ENCODE measurements around the gene SNRPD2.
"Not testable (repeated sequence)": the region's sequence is repeated elsewhere in the genome, so short reads cannot be mapped to it uniquely, and the experiment has no call there.

Gene SNRPD2

DNA sequence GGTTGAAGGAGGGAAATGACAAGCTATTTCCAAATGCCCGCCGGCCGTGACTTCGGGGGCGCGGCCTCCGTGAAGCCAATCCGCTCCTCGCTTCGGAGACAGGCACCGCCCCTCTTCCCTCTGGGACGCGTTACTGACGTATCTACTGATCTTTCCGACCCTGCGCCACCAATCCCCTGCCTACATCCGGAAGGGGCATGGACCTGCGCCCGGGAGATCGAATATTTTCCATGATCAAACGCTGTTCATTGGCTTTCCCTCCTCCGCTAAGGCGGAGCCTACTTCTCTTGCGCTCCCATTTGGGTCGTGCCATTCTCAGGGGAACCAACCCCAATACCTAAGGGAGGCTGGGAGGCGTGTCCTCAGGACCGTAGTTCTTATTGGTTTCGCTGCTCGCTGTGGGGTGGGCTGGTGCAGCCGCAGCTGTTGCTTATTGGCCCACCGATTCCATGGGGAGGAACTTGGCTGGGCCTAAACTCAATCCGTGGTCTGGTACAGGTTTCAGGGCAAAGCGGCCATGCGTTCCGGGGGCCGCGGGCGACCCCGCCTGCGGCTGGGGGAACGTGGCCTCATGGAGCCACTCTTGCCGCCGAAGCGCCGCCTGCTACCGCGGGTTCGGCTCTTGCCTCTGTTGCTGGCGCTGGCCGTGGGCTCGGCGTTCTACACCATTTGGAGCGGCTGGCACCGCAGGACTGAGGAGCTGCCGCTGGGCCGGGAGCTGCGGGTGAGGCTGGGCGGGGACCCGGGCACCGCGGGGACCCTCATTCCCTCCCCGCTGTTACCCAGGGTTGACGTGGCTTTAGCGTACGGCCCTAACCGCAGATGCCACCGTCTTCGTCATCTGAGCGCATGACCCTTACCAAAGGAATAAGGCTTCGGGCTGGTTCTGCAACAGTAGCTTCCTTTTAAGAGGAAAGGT is 693 bp upstream of the SNRPD2 start, which contains the start of gene QPCTL:
Gene QPCTL, plus strand, starts transcription at position 480 of the 919 bp plus-strand sequence. Its CDS starts 38 bp downstream, at position 518.
- Histone ChIP-seq H3K4me1 (ENCODE audit: insufficient read depth, low read length) (peaks cover 3% of the 10 kb centered on the region), H3K4me3 (ENCODE audit: low read length) (peak within 1 kb of the TSS; percentile 96), H3K27ac (ENCODE audit: low read length) (peak within 1 kb of the TSS; percentile 70), H3K36me3 (ENCODE audit: insufficient read depth, low read depth, low read length) (peaks cover 43% of the 10 kb centered on the region), H3K9ac (ENCODE audit: low read depth, low read length) (peak within 1 kb of the TSS; percentile 98), H3K27me3 (ENCODE audit: insufficient read depth, low read length) (no peaks in the 10 kb centered on the region), H3K9me3 (ENCODE audit: insufficient read depth, low read depth, low read length) (no peaks in the 10 kb centered on the region)

- H3K27ac ChIP-seq (ENCODE audit: low read length), result no peak overlapping the region
- peaks cover 3% of the 10 kb centered on the region for H3K4me1 ChIP-seq (ENCODE audit: insufficient read depth, low read length)
- no peaks in the 10 kb centered on the region for H3K9me3 ChIP-seq (ENCODE audit: insufficient read depth, low read depth, low read length)
- H3K27me3 ChIP-seq (ENCODE audit: insufficient read depth, low read length), result no peaks in the 10 kb centered on the region
- peaks cover 53% of the 10 kb centered on the region for H3K36me3 ChIP-seq (ENCODE audit: insufficient read depth, low read depth, low read length)
- H3K9ac ChIP-seq (ENCODE audit: low read depth, low read length), result no peak overlapping the region
- no peak overlapping the region for H3K4me3 ChIP-seq (ENCODE audit: low read length)
Observed at GRCh38 chr19:45687599-45687998, 4.2 kb downstream of the SNRPD2 start.

- not testable (repeated sequence) for H3K27ac ChIP-seq (ENCODE audit: low read length); H3K9me3 ChIP-seq (ENCODE audit: insufficient read depth, low read depth, low read length); H3K9ac ChIP-seq (ENCODE audit: low read depth, low read length); H3K4me3 ChIP-seq (ENCODE audit: low read length); H3K27me3 ChIP-seq (ENCODE audit: insufficient read depth, low read length); H3K4me1 ChIP-seq (ENCODE audit: insufficient read depth, low read length)
- peaks cover 53% of the 10 kb centered on the region for H3K36me3 ChIP-seq (ENCODE audit: insufficient read depth, low read depth, low read length)
Observed at GRCh38 chr19:45685045-45685444, 6.7 kb downstream of the SNRPD2 start.

DNA sequence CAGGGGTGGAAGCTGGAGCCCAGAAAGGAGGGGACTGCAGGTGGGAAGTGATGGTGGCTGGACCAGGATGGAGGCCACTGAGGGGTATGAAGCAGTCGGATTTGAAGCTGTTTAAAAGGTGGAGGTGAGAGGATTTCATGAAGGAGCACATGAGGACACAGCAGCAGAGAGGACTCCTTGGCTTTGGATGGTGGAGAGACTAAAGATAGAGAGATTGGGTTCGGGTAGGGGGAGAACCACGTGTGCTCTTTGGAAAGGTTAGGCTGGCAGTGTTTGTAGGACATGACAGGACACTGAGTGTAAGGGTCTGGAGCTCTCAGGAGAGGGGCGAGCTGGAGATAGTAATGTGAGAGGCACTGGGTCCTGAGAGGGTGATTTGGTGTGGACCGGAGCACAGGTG is 8.8 kb downstream of the SNRPD2 start:
- Histone ChIP-seq H3K27me3 (ENCODE audit: insufficient read depth, low read length) (peaks cover 25% of the 10 kb centered on the region), H3K9ac (ENCODE audit: low read depth, low read length) (no peak overlapping the region), H3K27ac (ENCODE audit: low read length) (no peak overlapping the region), H3K4me1 (ENCODE audit: insufficient read depth, low read length) (no peaks in the 10 kb centered on the region), H3K36me3 (ENCODE audit: insufficient read depth, low read depth, low read length) (peaks cover 37% of the 10 kb centered on the region), H3K9me3 (ENCODE audit: insufficient read depth, low read depth, low read length) (no peaks in the 10 kb centered on the region), H3K4me3 (ENCODE audit: low read length) (no peak overlapping the region)

DNA sequence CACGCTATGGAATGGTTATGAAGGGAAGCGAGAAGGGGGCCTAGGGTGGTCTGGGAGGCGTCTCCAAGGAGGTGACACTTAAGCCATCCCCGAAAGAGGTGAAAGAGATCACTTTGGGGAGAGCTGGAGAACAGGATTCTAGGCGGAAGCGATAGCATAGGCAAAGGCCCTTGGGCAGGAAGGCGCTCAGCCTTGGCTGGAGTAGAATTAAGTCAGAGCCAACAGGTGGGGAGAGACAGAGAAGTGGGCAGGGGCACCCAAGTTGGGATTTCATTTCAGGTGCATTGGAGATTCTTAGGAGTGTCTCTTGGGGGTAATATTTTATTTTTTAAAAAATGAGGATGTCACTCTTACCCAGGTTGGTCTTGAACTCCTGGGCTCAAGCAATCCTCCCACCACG is 9.6 kb downstream of the SNRPD2 start:
- peaks cover 29% of the 10 kb centered on the region for H3K36me3 ChIP-seq (ENCODE audit: insufficient read depth, low read depth, low read length)
- H3K4me3 ChIP-seq (ENCODE audit: low read length), result peak overlapping the region; percentile 59; the same call in 1 of the 2 replicates
- H3K27me3 ChIP-seq (ENCODE audit: insufficient read depth, low read length), result peaks cover 31% of the 10 kb centered on the region
- no peak overlapping the region; the same call in 1 of the 2 replicates for H3K9ac ChIP-seq (ENCODE audit: low read depth, low read length)
- no peak overlapping the region for H3K27ac ChIP-seq (ENCODE audit: low read length)
- no peaks in the 10 kb centered on the region for H3K9me3 ChIP-seq (ENCODE audit: insufficient read depth, low read depth, low read length)
- no peaks in the 10 kb centered on the region for H3K4me1 ChIP-seq (ENCODE audit: insufficient read depth, low read length)

DNA sequence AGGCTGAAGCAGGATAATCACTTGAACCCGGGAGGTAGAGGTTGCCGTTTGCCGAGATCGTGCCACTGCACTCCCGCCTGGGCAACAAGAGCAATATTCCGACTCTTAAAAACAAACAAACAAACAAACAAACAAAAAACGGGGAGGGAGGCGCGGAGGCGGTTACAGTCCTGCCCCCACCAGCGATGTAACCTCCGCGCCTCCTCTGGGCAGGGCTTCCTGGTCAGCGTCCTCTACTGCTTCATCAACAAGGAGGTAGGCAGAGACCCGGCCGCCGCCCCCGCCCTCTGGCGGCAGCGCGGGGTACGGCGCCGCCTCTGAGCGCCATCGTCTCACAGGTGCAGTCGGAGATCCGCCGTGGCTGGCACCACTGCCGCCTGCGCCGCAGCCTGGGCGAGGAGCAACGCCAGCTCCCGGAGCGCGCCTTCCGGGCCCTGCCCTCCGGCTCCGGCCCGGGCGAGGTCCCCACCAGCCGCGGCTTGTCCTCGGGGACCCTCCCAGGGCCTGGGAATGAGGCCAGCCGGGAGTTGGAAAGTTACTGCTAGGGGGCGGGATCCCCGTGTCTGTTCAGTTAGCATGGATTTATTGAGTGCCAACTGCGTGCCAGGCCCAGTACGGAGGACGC is 10.2 kb downstream of the SNRPD2 start:
- Histone ChIP-seq H3K4me1 (ENCODE audit: insufficient read depth, low read length) (no peaks in the 10 kb centered on the region), H3K36me3 (ENCODE audit: insufficient read depth, low read depth, low read length) (peaks cover 25% of the 10 kb centered on the region), H3K4me3 (ENCODE audit: low read length) (peak overlapping the region; percentile 59; the same call in 1 of the 2 replicates), H3K27ac (ENCODE audit: low read length) (no peak overlapping the region), H3K9me3 (ENCODE audit: insufficient read depth, low read depth, low read length) (no peaks in the 10 kb centered on the region), H3K27me3 (ENCODE audit: insufficient read depth, low read length) (peaks cover 36% of the 10 kb centered on the region), H3K9ac (ENCODE audit: low read depth, low read length) (no peak overlapping the region; the same call in 1 of the 2 replicates)

- Histone ChIP-seq H3K9me3 (ENCODE audit: insufficient read depth, low read depth, low read length) (no peaks in the 10 kb centered on the region), H3K4me3 (ENCODE audit: low read length) (peak overlapping the region; percentile 77), H3K27ac (ENCODE audit: low read length) (no peak overlapping the region), H3K27me3 (ENCODE audit: insufficient read depth, low read length) (peaks cover 39% of the 10 kb centered on the region), H3K4me1 (ENCODE audit: insufficient read depth, low read length) (no peaks in the 10 kb centered on the region), H3K36me3 (ENCODE audit: insufficient read depth, low read depth, low read length) (no peaks in the 10 kb centered on the region), H3K9ac (ENCODE audit: low read depth, low read length) (peak overlapping the region; percentile 43; the same call in 1 of the 2 replicates)
Observed at GRCh38 chr19:45677351-45678230, 14.2 kb downstream of the SNRPD2 start.

DNA sequence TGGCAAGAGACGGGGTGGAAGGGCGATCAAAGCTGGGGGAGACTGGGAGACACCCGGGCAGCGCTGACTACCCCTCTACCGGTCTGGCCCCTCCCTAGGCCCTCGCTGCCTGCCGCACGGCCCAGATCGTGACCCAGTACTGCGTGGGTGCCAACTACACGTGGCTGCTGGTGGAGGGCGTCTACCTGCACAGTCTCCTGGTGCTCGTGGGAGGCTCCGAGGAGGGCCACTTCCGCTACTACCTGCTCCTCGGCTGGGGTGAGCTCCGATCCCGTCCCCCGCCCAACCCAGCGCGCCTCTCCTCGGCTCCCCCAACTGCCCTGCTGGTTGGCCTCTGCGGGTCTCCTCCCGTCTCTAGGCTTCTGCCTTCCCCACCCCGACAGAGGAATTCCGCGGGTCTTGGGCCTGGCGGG is 14.9 kb downstream of the SNRPD2 start:
- H3K27me3 ChIP-seq (ENCODE audit: insufficient read depth, low read length), result peaks cover 39% of the 10 kb centered on the region
- no peaks in the 10 kb centered on the region for H3K36me3 ChIP-seq (ENCODE audit: insufficient read depth, low read depth, low read length)
- peak overlapping the region; percentile 49; the same call in 1 of the 2 replicates for H3K9ac ChIP-seq (ENCODE audit: low read depth, low read length)
- peak overlapping the region; percentile 77 for H3K4me3 ChIP-seq (ENCODE audit: low read length)
- H3K9me3 ChIP-seq (ENCODE audit: insufficient read depth, low read depth, low read length), result no peaks in the 10 kb centered on the region
- H3K4me1 ChIP-seq (ENCODE audit: insufficient read depth, low read length), result no peaks in the 10 kb centered on the region
- H3K27ac ChIP-seq (ENCODE audit: low read length), result no peak overlapping the region

DNA sequence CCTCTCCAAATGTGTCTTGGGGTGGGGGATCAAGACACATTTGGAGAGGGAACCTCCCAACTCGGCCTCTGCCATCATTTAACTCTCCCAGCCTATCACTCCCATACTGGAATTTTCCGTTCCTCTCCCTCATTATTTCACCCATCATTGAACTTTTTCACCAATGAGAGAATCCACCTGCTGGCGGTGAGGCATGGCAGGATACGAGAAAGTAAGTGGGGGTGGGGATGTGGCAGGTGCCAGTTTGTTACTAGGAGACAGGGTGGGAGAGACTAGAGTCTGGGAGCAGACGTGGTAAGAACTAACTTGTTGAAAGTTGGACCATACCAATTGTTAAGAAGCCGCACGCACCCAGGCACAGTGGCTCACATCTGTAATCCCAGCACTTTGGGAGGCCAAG is 16.8 kb downstream of the SNRPD2 start:
- H3K36me3 ChIP-seq (ENCODE audit: insufficient read depth, low read depth, low read length), result no peaks in the 10 kb centered on the region
- H3K9me3 ChIP-seq (ENCODE audit: insufficient read depth, low read depth, low read length), result no peaks in the 10 kb centered on the region
- no peak overlapping the region for H3K4me3 ChIP-seq (ENCODE audit: low read length)
- H3K9ac ChIP-seq (ENCODE audit: low read depth, low read length), result no peak overlapping the region
- peaks cover 48% of the 10 kb centered on the region for H3K27me3 ChIP-seq (ENCODE audit: insufficient read depth, low read length)
- no peaks in the 10 kb centered on the region for H3K4me1 ChIP-seq (ENCODE audit: insufficient read depth, low read length)
- H3K27ac ChIP-seq (ENCODE audit: low read length), result no peak overlapping the region

GRCh38 chr19:45670670-45671453 is 20.9 kb downstream of the SNRPD2 start:
- Histone ChIP-seq H3K9ac (ENCODE audit: low read depth, low read length) (no peak overlapping the region), H3K4me3 (ENCODE audit: low read length) (peak overlapping the region; percentile 72), H3K9me3 (ENCODE audit: insufficient read depth, low read depth, low read length) (no peaks in the 10 kb centered on the region), H3K4me1 (ENCODE audit: insufficient read depth, low read length) (peaks cover 10% of the 10 kb centered on the region; the same call in 1 of the 2 replicates), H3K27me3 (ENCODE audit: insufficient read depth, low read length) (peaks cover 45% of the 10 kb centered on the region), H3K27ac (ENCODE audit: low read length) (no peak overlapping the region), H3K36me3 (ENCODE audit: insufficient read depth, low read depth, low read length) (no peaks in the 10 kb centered on the region)

Data from iPS-20b (cell line).